ENCODE measurements around the gene WASF3. TPM values are rescaled to one million over a fixed set of nuclear protein-coding genes. Genes with fewer than 3 reads are reported as not detected.

Gene WASF3
- total and polyA plus RNA-seq, 8 donors: 3.6 to 9.3 (median 5.2) TPM

GRCh38 chr13:26531742-26532141 is 25.7 kb upstream of the WASF3 start:
- no peak for FAIRE-seq
- intact Hi-C loops (cut with DNase I): no loop called here

GRCh38 chr13:26534036-26534726 is 23.3 kb upstream of the WASF3 start:
- no peak for FAIRE-seq
- 59 to 75% methylated on average over 9 of the region's 9 CpGs for WGBS, 2 donors
- Histone ChIP-seq H3K9me3 (no peaks in the 10 kb centered on the region), H3K36me3 (no peaks in the 10 kb centered on the region), H3K27me3 (no peaks in the 10 kb centered on the region), H3K4me1 (no peaks in the 10 kb centered on the region), H3K4me3 (no peak overlapping the region), H3K27ac (no peak overlapping the region)
- intact Hi-C loops (cut with DNase I): no loop called here
- DNase-seq: no peak
- no peak for ATAC-seq
- TF ChIP-seq CTCF (IDR thresholded peaks at IDR 0.05): no peak

More at GRCh38 chr13:26531742-26532141, 25.7 kb upstream of the WASF3 start:
- WGBS, 2 donors: 57 to 61% methylated on average over 3 of the region's 3 CpGs
- no peaks in the 10 kb centered on the region for H3K36me3 ChIP-seq
- ATAC-seq (no peak), DNase-seq (no peak)
- H3K27ac ChIP-seq: no peak overlapping the region
- no peaks in the 10 kb centered on the region for H3K9me3 ChIP-seq
- TF ChIP-seq CTCF (IDR thresholded peaks at IDR 0.05): no peak
- H3K27me3 ChIP-seq: peaks cover 0 to 2% (median 0%) of the 10 kb centered on the region in 4 donors
- H3K4me3 ChIP-seq: no peak overlapping the region
- H3K4me1 ChIP-seq: no peaks in the 10 kb centered on the region

- DNase-seq: no peak
- intact Hi-C loops (cut with DNase I): no loop called here
- 30 to 37% methylated on average over 10 of the region's 10 CpGs for WGBS, 2 donors
- no peak for TF ChIP-seq CTCF (IDR thresholded peaks at IDR 0.05)
- Histone ChIP-seq H3K27me3 (no peaks in the 10 kb centered on the region), H3K27ac (no peak overlapping the region), H3K4me3 (no peak overlapping the region), H3K4me1 (no peaks in the 10 kb centered on the region), H3K36me3 (no peaks in the 10 kb centered on the region), H3K9me3 (no peaks in the 10 kb centered on the region)
- ATAC-seq: peak in 1 of 4 donors; percentile 45
- FAIRE-seq: no peak
These were observed 18.8 kb upstream of the WASF3 start for GRCh38 chr13:26538363-26539317.

- Histone ChIP-seq H3K27ac (no peak overlapping the region), H3K27me3 (no peaks in the 10 kb centered on the region), H3K4me3 (no peak overlapping the region), H3K9me3 (no peaks in the 10 kb centered on the region), H3K36me3 (no peaks in the 10 kb centered on the region), H3K4me1 (no peaks in the 10 kb centered on the region)
- TF ChIP-seq CTCF (IDR thresholded peaks at IDR 0.05): no peak
- FAIRE-seq: no peak
- 66 to 68% methylated on average over 2 of the region's 2 CpGs for WGBS, 2 donors
- no peak for ATAC-seq
- intact Hi-C loops (cut with DNase I): no loop called here
- DNase-seq: no peak
These were observed 17.7 kb upstream of the WASF3 start for GRCh38 chr13:26539738-26540292.

All from pancreas (tissue), 10 donors.